ENCODE data around the gene HFE.

DNA sequence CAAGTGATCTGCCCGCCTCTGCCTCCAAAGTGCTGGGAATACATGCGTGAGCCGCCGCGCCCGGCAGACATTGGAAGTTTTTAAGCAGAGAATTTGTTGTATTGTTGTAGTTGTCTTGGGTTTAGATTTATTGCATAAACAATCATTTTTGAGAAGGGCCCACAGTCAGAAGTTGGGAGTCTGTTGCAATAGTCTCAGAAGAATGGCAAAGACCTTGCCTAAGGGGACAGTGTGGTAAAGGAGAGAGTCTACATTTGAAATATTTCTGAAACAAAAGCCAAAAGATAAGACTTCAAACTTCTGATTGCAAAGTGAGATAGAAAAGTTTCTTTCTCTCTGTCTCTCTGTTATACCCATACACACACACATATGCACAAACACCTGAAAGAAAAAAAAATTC, 22.5 kb downstream of the HFE start:
- TF ChIP-seq GATA2 (IDR thresholded peaks at IDR 0.05; ENCODE audit: low read depth, low read length) (no peak), GATA3 (IDR thresholded peaks at IDR 0.05; ENCODE audit: low read depth, low read length) (no peak)

Data from SH-SY5Y (cell line).